Ovary (tissue), 3 donors: ENCODE results near the gene RFPL1.

ENCODE experiments used
- EP300 ChIP-seq: sonication (generic); formaldehyde crosslinking; IDR thresholded peaks from one replicate; pipeline ENCODE4 v1.6.1; 2017; ENCODE audit warnings: antibody characterized with exemption
- POLR2A ChIP-seq: fragments of 450-650 bp; IDR thresholded peaks from one replicate; pipeline ENCODE4 v1.6.1; 2017; ENCODE audit warnings: antibody characterized with exemption, mild to moderate bottlenecking, moderate library complexity
- TF ChIP-seq, protein P1 (sequence below), 3 donors: fragments of 450-650 bp in 2 of 3; fragments of 200-600 bp in 1 of 3; IDR thresholded peaks; one replicate each; pipeline versions ENCODE4 v1.5.1 to v1.8.0; 2016 to 2022; ENCODE audit warnings: antibody characterized with exemption in 3 of 3, mild to moderate bottlenecking in 1 of 3
- donor health status: DM: no; HTN: no; CAD: no.

DNA sequence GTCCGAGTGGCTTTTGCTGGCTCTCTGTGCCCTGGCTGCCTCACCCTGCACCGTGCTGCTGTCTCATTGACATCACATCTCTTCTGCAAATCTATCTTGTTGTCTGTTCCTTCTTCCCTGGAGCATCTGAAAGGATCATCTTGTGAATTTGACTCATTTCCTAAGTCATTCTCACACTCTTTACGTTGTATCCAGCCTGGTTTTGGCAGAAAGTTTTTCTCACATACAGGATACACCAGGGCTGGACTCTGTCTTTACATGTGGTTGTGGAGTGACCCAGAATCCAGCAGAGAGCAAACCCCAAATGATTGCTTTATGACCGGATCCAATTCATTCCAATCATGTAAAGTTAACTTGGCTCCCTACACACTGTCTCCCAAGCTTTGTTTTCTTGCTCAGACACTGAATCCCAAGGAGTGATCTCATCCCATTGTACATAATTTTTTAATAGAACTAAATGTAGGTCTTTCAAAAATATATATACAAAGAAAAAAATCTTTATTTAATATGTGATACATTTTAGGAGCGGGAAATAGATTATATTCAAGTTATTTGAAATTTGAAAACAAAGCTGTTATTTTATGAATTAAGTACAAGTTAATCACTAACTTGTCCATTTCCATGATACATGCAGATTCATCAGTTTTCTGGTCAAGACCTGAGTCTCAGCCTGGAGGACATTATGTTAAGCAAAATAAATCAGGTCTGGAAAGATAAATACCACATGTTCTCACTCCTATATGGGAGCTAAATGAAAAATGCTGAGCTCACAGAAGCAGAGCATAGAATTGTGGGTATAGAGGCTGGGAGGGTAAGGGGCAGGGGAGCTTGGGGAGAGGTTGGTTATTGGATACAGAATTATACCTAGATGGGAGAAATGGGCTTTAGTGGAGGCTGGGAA is 2.9 kb upstream of the RFPL1 start:
- TF ChIP-seq, protein P1, sequence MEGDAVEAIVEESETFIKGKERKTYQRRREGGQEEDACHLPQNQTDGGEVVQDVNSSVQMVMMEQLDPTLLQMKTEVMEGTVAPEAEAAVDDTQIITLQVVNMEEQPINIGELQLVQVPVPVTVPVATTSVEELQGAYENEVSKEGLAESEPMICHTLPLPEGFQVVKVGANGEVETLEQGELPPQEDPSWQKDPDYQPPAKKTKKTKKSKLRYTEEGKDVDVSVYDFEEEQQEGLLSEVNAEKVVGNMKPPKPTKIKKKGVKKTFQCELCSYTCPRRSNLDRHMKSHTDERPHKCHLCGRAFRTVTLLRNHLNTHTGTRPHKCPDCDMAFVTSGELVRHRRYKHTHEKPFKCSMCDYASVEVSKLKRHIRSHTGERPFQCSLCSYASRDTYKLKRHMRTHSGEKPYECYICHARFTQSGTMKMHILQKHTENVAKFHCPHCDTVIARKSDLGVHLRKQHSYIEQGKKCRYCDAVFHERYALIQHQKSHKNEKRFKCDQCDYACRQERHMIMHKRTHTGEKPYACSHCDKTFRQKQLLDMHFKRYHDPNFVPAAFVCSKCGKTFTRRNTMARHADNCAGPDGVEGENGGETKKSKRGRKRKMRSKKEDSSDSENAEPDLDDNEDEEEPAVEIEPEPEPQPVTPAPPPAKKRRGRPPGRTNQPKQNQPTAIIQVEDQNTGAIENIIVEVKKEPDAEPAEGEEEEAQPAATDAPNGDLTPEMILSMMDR (IDR thresholded peaks at IDR 0.05) = no peak
- TF ChIP-seq EP300 (no peak), POLR2A (no peak)
